Heart left ventricle (tissue), 16 donors: ENCODE data around the gene COA6. TPM values are rescaled to one million over a fixed set of nuclear protein-coding genes. Genes with fewer than 3 reads are reported as not detected.

ENCODE experiments used
- ATAC-seq, 4 donors: fragments of 200-7000 bp; cut with Tn5 transposase; one replicate each; pipeline ENCODE4 v1.9.1; 2020 to 2022; ENCODE audit warnings: moderate library complexity in 4 of 4, mild to moderate bottlenecking in 3 of 4, moderate number of reproducible peaks in 1 of 4
- DNase-seq, 5 donors: peaks; one replicate each; pipeline ENCODE4 v3.0.0-alpha.2; 2020
- H3K27ac ChIP-seq, 12 donors: fragments of 200-600 bp; sonication (generic) in 4 of 12; one replicate each; pipeline versions ENCODE4 v1.5.0 to v1.8.0; 2016 to 2022; ENCODE audit warnings: mild to moderate bottlenecking in 2 of 12
- H3K27me3 ChIP-seq, 9 donors: fragments of 200-600 bp; sonication (generic) in 2 of 9; one replicate each; pipeline versions ENCODE4 v1.5.1 to v1.8.0; 2016 to 2022; ENCODE audit warnings: mild to moderate bottlenecking in 3 of 9
- H3K36me3 ChIP-seq, 9 donors: fragments of 200-600 bp; sonication (generic) in 2 of 9; one replicate each; pipeline versions ENCODE4 v1.5.0 to v1.8.0; 2018 to 2022; ENCODE audit warnings: mild to moderate bottlenecking in 2 of 9
- H3K4me1 ChIP-seq, 12 donors: fragments of 200-600 bp; sonication (generic) in 4 of 12; one replicate each; pipeline versions ENCODE4 v1.5.0 to v1.8.0; 2016 to 2022; ENCODE audit warnings: mild to moderate bottlenecking in 3 of 12
- H3K4me3 ChIP-seq, 12 donors: fragments of 200-600 bp; sonication (generic) in 4 of 12; one replicate each; pipeline versions ENCODE4 v1.5.0 to v1.8.0; 2017 to 2022; ENCODE audit warnings: mild to moderate bottlenecking in 9 of 12, moderate library complexity in 4 of 12
- H3K9me3 ChIP-seq, 12 donors: fragments of 200-600 bp; sonication (generic) in 4 of 12; one replicate each; pipeline versions ENCODE4 v1.5.0 to v1.8.0; 2016 to 2022; ENCODE audit warnings: mild to moderate bottlenecking in 1 of 12
- CTCF ChIP-seq, 12 donors: fragments of 200-600 bp; sonication (generic) in 4 of 12; IDR thresholded peaks; one replicate each; pipeline versions ENCODE4 v1.5.0 to v1.8.0; 2018 to 2022; ENCODE audit warnings: antibody characterized with exemption in 12 of 12, mild to moderate bottlenecking in 5 of 12
- POLR2A ChIP-seq, 2 donors: fragments of 450-650 bp; IDR thresholded peaks; one replicate each; pipeline ENCODE4 v1.6.1; 2017; ENCODE audit warnings: antibody characterized with exemption in 2 of 2, mild to moderate bottlenecking in 2 of 2, moderate library complexity in 2 of 2
- WGBS, 4 donors: extraction: QIAGEN DNeasy Blood & Tissue Kit in 2 of 4; methylation state at CpG; one replicate each; pipeline versions ENCODE4 v1.1.5 to v1.1.7; 2013 to 2018; 5-methylcytosine and 5-hydroxymethylcytosine counted together
- intact Hi-C, 10 donors: fragments of 100-400 bp; cut with DNase I; formaldehyde crosslinking; loops; one replicate each; pipeline versions ENCODE4 v1.11.1 to v1.14.2; 2022
- polyA plus RNA-seq, 2 donors: library from polyadenylated mRNA; stranded (reverse); fragments of 200-250 nt; gene quantifications; one replicate each; pipeline ENCODE4 v1.2.3, GENCODE V29; 2013
- total RNA-seq, 9 donors: library from RNA; depleted of rRNA in 2 of 9; stranded (reverse); fragments of >200 nt in 2 of 9; fragmentation: NEBNext Ultra II Directional in 3 of 9; extraction: Animal tissue kit (Norgen Biotek cat#: 25700) in 3 of 9; gene quantifications; one replicate each; pipeline versions ENCODE4 v1.1.0 to v1.2.4, GENCODE V29; 2016 to 2023
- donor health status: ischemic (EF 13 %, LVEDD 7.1; RV severe dilation, severe dysfunction).
- donor health status: healthy with polysubstance abuse.
- donor health status: DM: no; HTN: yes; CAD: no.
- donor health status: DM: no; HTN: no; CAD: no.
- donor health status: ischemic (EF 25% LVEDD 6.9; RV normal size, moderate dysfunction).
- donor health status: ischemic (EF 25% LVEDD 5.7; RV mildly dilated, moderate dysfunction).
- donor health status: healthy.
- donor health status: DM: yes; HTN: yes; CAD: no.
- donor health status: ischemic (EF 35%, LVEDD 5.7; RV mildly dilated, moderate dysfunction).
- donor health status: nonischemic (EF 11% LVEDD 7.7; RV severe dilation, severe dysfunction).
- donor health status: DM: yes; HTN: yes; CAD: no.
- donor health status: PGD.
- donor health status: ischemic (EF 29% LVEDD 5.4; RV normal size, mild dysfunction).
- donor health status: nonischemic (EF 23%, LVEDD 6.1; RV moderate dilation, normal function).

Gene COA6
- total and polyA plus RNA-seq, 11 donors, result 25.5 to 133 (median 33.3) TPM

GRCh38 chr1:234326497-234327366 is 46.5 kb upstream of the COA6 start:
- intact Hi-C loops, result loop anchor here in 1 of 10 donors (5.0 kb wide), 1 partner anchor 214 kb away; no protein-coding TSS in a partner anchor
- H3K27ac ChIP-seq, result peak overlapping the region in 1 of 12 donors; percentile 52
- 25 to 28% (median 26%) methylated on average over 20 of the region's 20 CpGs for WGBS, 4 donors
- peak overlapping the region in 9 of 12 donors; percentile 12 to 57 (median 38) for H3K4me3 ChIP-seq
- no peaks in the 10 kb centered on the region for H3K36me3 ChIP-seq
- TF ChIP-seq CTCF (IDR thresholded peaks at IDR 0.05) (peak; percentile 57 to 79 (median 73)), POLR2A (IDR thresholded peaks at IDR 0.05) (no peak)
- peaks cover 0 to 25% (median 0%) of the 10 kb centered on the region in 12 donors for H3K4me1 ChIP-seq
- ATAC-seq, result peak in 3 of 4 donors; percentile 58 to 83 (median 72)
- DNase-seq, result peak in 4 of 5 donors; percentile 23 to 36 (median 31)
- no peaks in the 10 kb centered on the region for H3K9me3 ChIP-seq
- peaks cover 0 to 39% (median 13%) of the 10 kb centered on the region in 9 donors for H3K27me3 ChIP-seq

GRCh38 chr1:234327577-234328164 is 45.6 kb upstream of the COA6 start:
- ATAC-seq (no peak), DNase-seq (no peak)
- Histone ChIP-seq H3K9me3 (no peaks in the 10 kb centered on the region), H3K4me3 (no peak overlapping the region), H3K27me3 (peaks cover 0 to 36% (median 13%) of the 10 kb centered on the region in 9 donors), H3K36me3 (no peaks in the 10 kb centered on the region), H3K27ac (no peak overlapping the region), H3K4me1 (peaks cover 0 to 25% (median 0%) of the 10 kb centered on the region in 12 donors)
- intact Hi-C loops, result loop anchor here in 1 of 10 donors (5.0 kb wide), 1 partner anchor 215 kb away; no protein-coding TSS in a partner anchor
- TF ChIP-seq CTCF (IDR thresholded peaks at IDR 0.05) (no peak), POLR2A (IDR thresholded peaks at IDR 0.05) (no peak)
- 81 to 92% (median 87%) methylated on average over 8 to 9 of the region's 9 CpGs for WGBS, 4 donors

GRCh38 chr1:234330843-234331215 is 42.4 kb upstream of the COA6 start:
- intact Hi-C loops, result no loop called here
- peaks cover 0 to 19% (median 0%) of the 10 kb centered on the region in 12 donors for H3K4me1 ChIP-seq
- peaks cover 0 to 5% (median 0%) of the 10 kb centered on the region in 12 donors for H3K9me3 ChIP-seq
- ATAC-seq, result no peak
- H3K4me3 ChIP-seq, result no peak overlapping the region
- WGBS, 4 donors, result 71 to 81% (median 75%) methylated on average over 4 of the region's 4 CpGs
- peaks cover 0 to 12% (median 0%) of the 10 kb centered on the region in 9 donors for H3K27me3 ChIP-seq
- H3K36me3 ChIP-seq, result no peaks in the 10 kb centered on the region
- DNase-seq, result no peak
- H3K27ac ChIP-seq, result no peak overlapping the region
- TF ChIP-seq POLR2A (IDR thresholded peaks at IDR 0.05) (no peak), CTCF (IDR thresholded peaks at IDR 0.05) (no peak)

- H3K27ac ChIP-seq, result no peak overlapping the region
- peaks cover 0 to 11% (median 2%) of the 10 kb centered on the region in 12 donors for H3K9me3 ChIP-seq
- 68 to 81% (median 75%) methylated on average over 2 of the region's 2 CpGs for WGBS, 4 donors
- no peaks in the 10 kb centered on the region for H3K36me3 ChIP-seq
- H3K4me3 ChIP-seq, result no peak overlapping the region
- peaks cover 0 to 12% (median 0%) of the 10 kb centered on the region in 9 donors for H3K27me3 ChIP-seq
- TF ChIP-seq CTCF (IDR thresholded peaks at IDR 0.05), result no peak
- no peak for TF ChIP-seq POLR2A (IDR thresholded peaks at IDR 0.05)
- intact Hi-C loops, result no loop called here
- no peak for ATAC-seq
- DNase-seq, result no peak
- peaks cover 0 to 15% (median 0%) of the 10 kb centered on the region in 12 donors for H3K4me1 ChIP-seq
Observed at GRCh38 chr1:234331507-234331906, 41.7 kb upstream of the COA6 start.
